Upper lobe of left lung (tissue), 4 donors: ENCODE measurements around the gene SLC9C1.

Experiments
- CTCF ChIP-seq, 6 experiments: fragments of 450-650 bp in 4 of 6; fragments of 200-600 bp in 2 of 6; sonication (generic) in 2 of 6; IDR thresholded peaks; one replicate each; pipeline ENCODE4 v1.5.1; 2016 to 2019; ENCODE audit warnings: antibody characterized with exemption in 6 of 6
- EP300 ChIP-seq, 4 donors: sonication (generic); formaldehyde crosslinking; IDR thresholded peaks; one replicate each; pipeline ENCODE4 v1.5.1; 2017; ENCODE audit warnings: antibody characterized with exemption in 4 of 4, control low read depth in 2 of 4
- POLR2AphosphoS5 ChIP-seq, 2 donors: sonication (generic); formaldehyde crosslinking; IDR thresholded peaks; one replicate each; pipeline ENCODE4 v1.5.1; 2017; ENCODE audit warnings: antibody characterized with exemption in 2 of 2

DNA sequence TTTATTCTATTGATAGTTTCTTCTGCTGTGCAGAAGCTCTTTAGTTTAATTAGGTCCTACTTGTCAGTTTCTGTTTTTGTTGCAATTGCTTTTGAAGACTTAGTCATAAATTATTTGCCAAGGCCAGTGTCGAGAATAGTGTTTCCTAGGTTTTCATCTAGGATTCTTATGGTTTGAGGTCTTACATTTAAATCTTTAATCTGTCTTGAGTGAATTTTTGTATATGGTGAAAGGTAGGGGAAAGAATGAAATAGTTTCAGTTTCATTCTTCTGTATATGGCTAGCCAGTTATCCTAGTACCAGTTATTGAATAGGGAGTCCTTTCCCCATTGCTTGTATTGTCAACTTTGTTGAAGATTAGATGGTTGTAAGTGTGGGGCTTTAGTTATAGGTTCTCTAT is 150.3 kb downstream of the SLC9C1 start:
- no peak for TF ChIP-seq EP300 (IDR thresholded peaks at IDR 0.05)
- TF ChIP-seq CTCF (IDR thresholded peaks at IDR 0.05) = no peak
- no peak for TF ChIP-seq POLR2AphosphoS5 (IDR thresholded peaks at IDR 0.05)
